ENCODE results near the gene PRPF31.

Gene PRPF31

DNA sequence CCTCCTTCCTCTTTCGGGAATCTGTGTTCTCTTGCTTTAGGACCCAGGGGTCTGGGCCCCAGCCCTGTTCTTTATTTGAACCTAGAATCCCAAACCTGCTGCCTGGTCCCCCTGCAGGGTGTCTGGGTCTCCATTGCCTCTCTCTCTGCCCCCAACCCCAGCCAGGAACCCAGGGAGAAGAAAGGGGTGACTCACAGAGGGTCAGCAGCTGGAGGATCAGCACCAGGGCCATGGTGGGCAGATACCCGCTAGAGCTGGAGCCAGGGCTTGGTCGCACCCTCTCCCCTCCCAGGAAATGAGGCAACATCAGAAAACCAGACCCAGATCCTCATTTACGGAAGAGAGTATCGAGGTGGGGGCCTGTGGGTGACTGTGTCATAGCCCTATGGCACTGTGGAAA is 15.0 kb upstream of the PRPF31 start, which contains the start of gene OSCAR:
TSS of gene OSCAR (minus strand) at position 243 of the 400 bp plus-strand sequence. CDS start at position 232, 11 bp downstream.
- TF ChIP-seq, protein P1, sequence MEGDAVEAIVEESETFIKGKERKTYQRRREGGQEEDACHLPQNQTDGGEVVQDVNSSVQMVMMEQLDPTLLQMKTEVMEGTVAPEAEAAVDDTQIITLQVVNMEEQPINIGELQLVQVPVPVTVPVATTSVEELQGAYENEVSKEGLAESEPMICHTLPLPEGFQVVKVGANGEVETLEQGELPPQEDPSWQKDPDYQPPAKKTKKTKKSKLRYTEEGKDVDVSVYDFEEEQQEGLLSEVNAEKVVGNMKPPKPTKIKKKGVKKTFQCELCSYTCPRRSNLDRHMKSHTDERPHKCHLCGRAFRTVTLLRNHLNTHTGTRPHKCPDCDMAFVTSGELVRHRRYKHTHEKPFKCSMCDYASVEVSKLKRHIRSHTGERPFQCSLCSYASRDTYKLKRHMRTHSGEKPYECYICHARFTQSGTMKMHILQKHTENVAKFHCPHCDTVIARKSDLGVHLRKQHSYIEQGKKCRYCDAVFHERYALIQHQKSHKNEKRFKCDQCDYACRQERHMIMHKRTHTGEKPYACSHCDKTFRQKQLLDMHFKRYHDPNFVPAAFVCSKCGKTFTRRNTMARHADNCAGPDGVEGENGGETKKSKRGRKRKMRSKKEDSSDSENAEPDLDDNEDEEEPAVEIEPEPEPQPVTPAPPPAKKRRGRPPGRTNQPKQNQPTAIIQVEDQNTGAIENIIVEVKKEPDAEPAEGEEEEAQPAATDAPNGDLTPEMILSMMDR (IDR thresholded peaks at IDR 0.05; ENCODE audit: low read depth, low read length, missing control alignments), result no peak
- DNase-seq (ENCODE audit: low read depth), result no peak
- no peak within 1 kb of the TSS for H3K4me3 ChIP-seq (ENCODE audit: low read depth, low read length)

DNA sequence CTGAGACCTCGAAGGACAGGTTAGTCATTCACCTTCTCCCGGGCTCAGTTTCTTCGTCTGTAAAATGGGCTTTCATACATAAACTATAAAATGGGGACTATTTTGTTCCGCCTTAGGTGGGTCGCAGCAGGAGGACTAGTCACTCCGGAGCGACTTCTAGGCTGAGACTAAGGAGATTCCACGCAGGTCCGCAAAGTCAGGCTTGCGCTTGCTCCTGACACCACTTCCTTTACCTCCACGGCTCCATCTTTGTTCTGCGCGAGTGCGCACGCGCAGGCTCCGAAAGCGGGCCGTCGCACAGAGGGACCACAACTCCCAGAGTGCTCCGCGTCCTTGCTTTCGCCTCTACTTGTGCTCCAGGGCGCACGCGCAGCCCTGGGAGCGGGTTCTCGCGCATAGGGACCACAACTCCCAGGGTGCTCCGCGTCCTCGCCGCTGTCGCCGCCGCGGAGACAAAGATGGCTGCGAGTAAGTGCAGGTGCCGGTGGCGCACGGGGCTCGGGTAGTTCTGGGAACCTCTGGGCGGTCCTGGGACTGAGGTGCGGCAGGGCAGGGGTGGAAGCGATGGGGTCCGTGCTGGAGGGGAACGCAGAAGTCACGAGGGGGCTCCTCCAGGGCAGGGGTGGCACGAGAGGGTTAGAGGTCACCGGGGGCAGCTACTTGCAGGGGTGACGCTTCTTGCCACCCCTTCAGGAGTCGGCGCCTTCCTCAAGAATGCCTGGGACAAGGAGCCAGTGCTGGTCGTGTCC is 13.0 kb upstream of the PRPF31 start, which contains the start of gene NDUFA3:
TSS of gene NDUFA3 (plus strand) at position 435 of the 749 bp plus-strand sequence. CDS start at position 459, 24 bp downstream.
- peak; percentile 96 for DNase-seq (ENCODE audit: low read depth)
- TF ChIP-seq, protein P1 (IDR thresholded peaks at IDR 0.05; ENCODE audit: low read depth, low read length, missing control alignments), result no peak
- peak within 1 kb of the TSS; percentile 81 for H3K4me3 ChIP-seq (ENCODE audit: low read depth, low read length)

DNA sequence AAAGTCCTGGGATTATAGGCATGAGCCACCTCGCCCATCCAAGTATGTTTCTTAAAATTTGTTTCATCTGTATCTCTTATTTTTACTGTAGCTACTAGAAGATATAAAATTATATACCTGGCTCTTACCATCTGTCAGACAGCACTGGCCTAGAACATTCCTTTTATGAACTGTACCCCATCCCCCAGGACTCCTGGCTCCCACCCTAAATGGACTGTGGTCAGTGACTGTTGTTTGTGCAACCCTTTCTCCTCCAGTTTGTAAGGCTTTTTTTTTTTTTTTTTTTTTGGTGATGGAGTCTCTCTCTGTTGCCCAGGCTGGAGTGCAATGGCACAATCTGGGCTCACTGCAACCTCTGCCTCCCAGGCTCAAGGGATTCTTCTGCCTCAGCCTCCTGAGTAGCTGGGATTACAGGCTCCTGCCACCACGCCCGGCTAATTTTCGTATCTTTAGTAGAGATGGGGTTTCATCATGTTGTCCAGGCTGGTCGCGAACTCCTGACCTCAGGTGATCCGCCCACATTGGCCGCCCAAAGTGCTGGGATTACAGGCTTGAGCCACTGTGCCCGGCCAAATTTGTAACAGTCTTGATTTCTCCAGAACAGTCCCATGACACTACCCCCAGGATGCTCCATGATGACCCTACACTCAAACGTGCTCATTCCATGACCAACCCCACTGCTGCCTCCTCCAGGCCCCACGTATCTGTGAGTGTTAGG is 10.4 kb upstream of the PRPF31 start:
- H3K4me3 ChIP-seq (ENCODE audit: low read depth, low read length), result no peak overlapping the region
- DNase-seq (ENCODE audit: low read depth), result no peak
- TF ChIP-seq, protein P1 (IDR thresholded peaks at IDR 0.05; ENCODE audit: low read depth, low read length, missing control alignments), result no peak

DNA sequence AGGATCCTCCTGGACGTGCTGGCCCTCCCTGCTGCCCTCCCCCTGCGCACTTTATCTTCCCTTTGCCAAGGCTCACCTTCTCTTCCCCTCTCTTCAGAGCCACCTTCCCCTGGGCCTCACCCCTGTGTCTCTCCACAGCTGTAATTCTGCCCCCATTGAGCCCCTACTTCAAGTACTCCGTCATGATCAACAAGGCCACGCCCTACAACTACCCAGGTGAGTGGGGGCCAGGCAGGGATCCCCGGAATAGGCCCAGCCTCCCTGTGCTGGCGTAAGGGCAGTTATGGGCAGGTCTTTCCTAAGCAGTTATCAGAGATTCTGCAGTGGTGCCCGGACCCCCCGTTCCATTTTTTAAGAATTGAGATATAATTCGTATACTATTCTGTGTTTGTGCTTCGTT is 9.8 kb upstream of the PRPF31 start:
- TF ChIP-seq, protein P1 (IDR thresholded peaks at IDR 0.05; ENCODE audit: low read depth, low read length, missing control alignments), result no peak
- H3K4me3 ChIP-seq (ENCODE audit: low read depth, low read length), result no peak overlapping the region
- DNase-seq (ENCODE audit: low read depth), result no peak

DNA sequence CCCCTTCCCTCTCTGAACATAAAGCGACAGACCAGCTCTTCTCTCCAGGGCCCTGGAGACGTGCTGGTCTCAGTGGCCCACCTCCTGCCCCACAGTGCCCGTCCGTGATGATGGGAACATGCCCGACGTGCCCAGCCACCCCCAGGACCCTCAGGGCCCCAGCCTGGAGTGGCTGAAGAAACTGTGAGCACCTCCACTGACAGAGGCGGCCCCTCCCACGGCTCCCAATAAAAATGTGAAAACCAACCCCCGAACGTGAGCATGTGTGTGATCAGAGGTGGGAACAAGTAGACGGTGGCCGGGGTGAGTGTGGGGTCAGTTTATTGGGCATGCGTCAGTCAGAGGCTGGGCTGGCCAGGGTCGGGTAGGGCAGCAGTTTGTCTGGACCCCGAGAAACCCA is 8.8 kb upstream of the PRPF31 start:
- no peak for DNase-seq (ENCODE audit: low read depth)

DNA sequence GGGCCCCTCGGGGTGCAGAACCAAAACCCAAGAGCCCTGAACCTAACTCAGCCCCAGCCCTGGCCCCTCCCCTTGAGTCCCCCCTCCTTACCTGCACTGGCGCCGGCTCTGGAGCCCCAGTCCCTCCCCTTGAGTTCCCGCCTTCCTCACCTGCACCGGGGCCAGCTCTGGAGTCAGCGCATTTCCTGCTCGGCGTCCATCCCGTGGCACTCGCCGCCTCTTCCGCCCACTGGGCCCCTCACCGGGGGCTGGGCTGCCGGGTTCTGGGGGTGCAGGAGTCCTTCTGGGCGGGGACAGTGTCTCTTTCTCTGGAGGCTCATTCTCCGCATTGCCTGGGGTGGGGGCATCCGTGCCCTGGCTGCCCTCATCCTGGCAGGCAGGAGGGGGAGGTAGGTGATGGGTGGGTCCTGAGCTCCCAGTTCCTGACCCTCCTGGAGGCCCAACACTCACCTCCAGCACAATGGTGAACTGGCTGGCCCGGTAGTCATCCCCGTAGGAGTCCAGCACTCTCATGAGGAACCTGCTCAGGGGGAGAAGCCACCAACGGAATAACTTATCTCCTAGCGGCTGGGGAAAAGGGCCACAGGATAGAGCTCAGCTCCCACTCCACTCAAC is 7.6 kb upstream of the PRPF31 start:
- TF ChIP-seq, protein P1 (IDR thresholded peaks at IDR 0.05; ENCODE audit: low read depth, low read length, missing control alignments), result no peak
- H3K4me3 ChIP-seq (ENCODE audit: low read depth, low read length), result no peak overlapping the region
- DNase-seq (ENCODE audit: low read depth), result no peak

More for the DNA sequence above, 8.8 kb upstream of the PRPF31 start:
- H3K4me3 ChIP-seq (ENCODE audit: low read depth, low read length), result no peak overlapping the region
- TF ChIP-seq, protein P1 (IDR thresholded peaks at IDR 0.05; ENCODE audit: low read depth, low read length, missing control alignments), result no peak

Data from GM12864 (cell line).